HG03060 (cell line): ENCODE results near the gene DOCK2.

Experiments
- ATAC-seq: cut with Tn5 transposase; IDR thresholded peaks from one replicate; pipeline ENCODE4 v1.9.1; 2021; ENCODE audit warnings: low read depth, moderate number of reproducible peaks; ENCODE audit not compliant: unreplicated experiment

The DOCK2 gene

GRCh38 chr5:169682026-169682425 lies 45.0 kb downstream of the DOCK2 start:
- no peak for ATAC-seq

GRCh38 chr5:169686137-169686536 lies 49.1 kb downstream of the DOCK2 start:
- peak; percentile 86 for ATAC-seq

- ATAC-seq: no peak
These were observed 51.0 kb downstream of the DOCK2 start for GRCh38 chr5:169688106-169688505.

GRCh38 chr5:169691471-169691870 lies 54.4 kb downstream of the DOCK2 start:
- no peak for ATAC-seq

GRCh38 chr5:169694091-169694625 lies 57.1 kb downstream of the DOCK2 start:
- ATAC-seq: no peak

GRCh38 chr5:169695025-169695625 lies 58.0 kb downstream of the DOCK2 start:
- ATAC-seq: no peak

GRCh38 chr5:169695919-169696490 lies 58.9 kb downstream of the DOCK2 start:
- ATAC-seq: no peak

GRCh38 chr5:169696621-169697510 lies 59.8 kb downstream of the DOCK2 start:
- no peak for ATAC-seq

GRCh38 chr5:169697511-169697890 lies 60.4 kb downstream of the DOCK2 start:
- ATAC-seq: no peak

- ATAC-seq: no peak
These were observed 60.9 kb downstream of the DOCK2 start for GRCh38 chr5:169697976-169698375.

- no peak for ATAC-seq
These were observed 63.5 kb downstream of the DOCK2 start for GRCh38 chr5:169700611-169701010.

GRCh38 chr5:169701910-169702451 lies 64.9 kb downstream of the DOCK2 start:
- no peak for ATAC-seq

- peak; percentile 84 for ATAC-seq
These were observed 65.8 kb downstream of the DOCK2 start for GRCh38 chr5:169702693-169703481.

GRCh38 chr5:169703813-169704212 lies 66.7 kb downstream of the DOCK2 start:
- no peak for ATAC-seq

GRCh38 chr5:169705322-169705721 lies 68.2 kb downstream of the DOCK2 start:
- ATAC-seq: no peak

- no peak for ATAC-seq
These were observed 69.0 kb downstream of the DOCK2 start for GRCh38 chr5:169706071-169706470.

GRCh38 chr5:169706758-169707450 lies 69.8 kb downstream of the DOCK2 start:
- ATAC-seq: no peak

- ATAC-seq: no peak
These were observed 70.6 kb downstream of the DOCK2 start for GRCh38 chr5:169707686-169708085.

GRCh38 chr5:169710675-169711074 lies 73.6 kb downstream of the DOCK2 start:
- no peak for ATAC-seq
